HepG2 (cell line): ENCODE data around the gene SLC2A6. TPM values are rescaled to one million over a fixed set of nuclear protein-coding genes. Genes with fewer than 3 reads are reported as not detected.
A peak's percentile ranks its signal among the peaks of the same experiment; 100 is the strongest.

Experiments
- ATAC-seq: fragments of 200-7000 bp; cut with Tn5 transposase; 3 replicates; pipeline ENCODE4 v1.9.1; 2020; ENCODE audit warnings: mild to moderate bottlenecking, moderate library complexity
- BruUV-seq: library from RNA; stranded (reverse); fragments of 400-500 nt; replicated peaks from 2 replicates; lab custom pipeline; 2021; lab: Mats Ljungman, UMichigan
- CTCF ChIA-PET: fragments of 300-600 bp; formaldehyde crosslinking; extraction: SDS; loops from one replicate; lab custom pipeline; 2021; ENCODE audit warnings: low total read pairs, inconsistent platforms, low intra/inter-chr PET ratio; lab: Yijun Ruan, JAX
- POLR2A ChIA-PET: fragments of 350-600 bp; sonication (Branson Sonifier 250); formaldehyde crosslinking; loops from one replicate; lab custom pipeline; 2020; ENCODE audit warnings: antibody characterized with exemption, inconsistent platforms; lab: Yijun Ruan, JAX
- DNase-seq: peaks from one replicate; pipeline ENCODE4 v3.0.0-alpha.2; 2015; ENCODE audit warnings: low spot score
- FAIRE-seq: peaks from 3 replicates; lab custom pipeline; 2011; peaks lifted over from hg19 to GRCh38; lab: Jason Lieb, UNC
- H2AFZ ChIP-seq: one replicate; pipeline ENCODE4 v1.6.1; 2011; ENCODE audit warnings: low read length, inconsistent platforms
- H3K27ac ChIP-seq: fragments of 300-600 bp; 3 replicates; pipeline ENCODE4 v1.8.0; 2011; ENCODE audit warnings: mixed run types, mild to moderate bottlenecking, mixed read lengths, low read length, inconsistent platforms; ENCODE audit not compliant: insufficient read depth; ENCODE audit errors: extremely low read length
- H3K27me3 ChIP-seq, 2 experiments: fragments of 200-600 bp in 1 of 2; 2 replicates in 1 of 2; 3 replicates in 1 of 2; pipeline versions ENCODE4 v1.6.0 to v1.8.0; 2011; ENCODE audit warnings: low read length in 2 of 2, mild to moderate bottlenecking in 2 of 2, moderate library complexity in 2 of 2, inconsistent platforms in 1 of 2; ENCODE audit not compliant: insufficient read depth in 2 of 2, control insufficient read depth in 1 of 2
- H3K36me3 ChIP-seq, 2 experiments: fragments of 200-600 bp in 1 of 2; replicated peaks in 1 of 2; 2 replicates in 1 of 2; 3 replicates in 1 of 2; pipeline versions ENCODE4 v1.5.1 to v1.8.0; 2011; ENCODE audit warnings: low read length in 2 of 2, inconsistent platforms in 1 of 2; ENCODE audit not compliant: insufficient read depth in 2 of 2, control insufficient read depth in 1 of 2
- H3K4me1 ChIP-seq: 2 replicates; pipeline ENCODE4 v1.5.1; 2012; ENCODE audit warnings: low read length, inconsistent platforms; ENCODE audit not compliant: insufficient read depth
- H3K4me2 ChIP-seq: 2 replicates; pipeline ENCODE4 v1.6.0; 2011; ENCODE audit warnings: low read depth, low read length, inconsistent platforms
- H3K4me3 ChIP-seq, 3 experiments: fragments of 200-600 bp in 1 of 3; sonication (generic), shearing (Covaris generic) in 1 of 3; replicated peaks in 1 of 3; 2 replicates each; pipeline ENCODE4 v1.5.1; 2011 to 2016; ENCODE audit warnings: low read length in 3 of 3, inconsistent platforms in 2 of 3, low read depth in 2 of 3, mild to moderate bottlenecking in 2 of 3, control low read depth in 1 of 3, mixed read lengths in 1 of 3; ENCODE audit not compliant: insufficient read depth in 1 of 3
- H3K79me2 ChIP-seq: one replicate; pipeline ENCODE4 v1.6.1; 2011; ENCODE audit warnings: low read length, inconsistent platforms; ENCODE audit not compliant: insufficient read depth
- H3K9ac ChIP-seq: 2 replicates; pipeline ENCODE4 v1.6.0; 2011; ENCODE audit warnings: mild to moderate bottlenecking, low read depth, low read length, inconsistent platforms; ENCODE audit not compliant: insufficient read depth
- H3K9me3 ChIP-seq: 2 replicates; pipeline ENCODE4 v1.5.1; 2012; ENCODE audit warnings: mild to moderate bottlenecking, low read length
- H4K20me1 ChIP-seq: 2 replicates; pipeline ENCODE4 v1.6.0; 2011; ENCODE audit warnings: inconsistent platforms, mild to moderate bottlenecking, low read length, moderate library complexity; ENCODE audit not compliant: insufficient read depth
- ATRX ChIP-seq: sonication (generic); formaldehyde crosslinking; IDR thresholded peaks from 2 replicates; pipeline ENCODE4 v1.4.0; 2020; ENCODE audit warnings: missing genetic modification reagents, borderline replicate concordance
- DRAP1 ChIP-seq: IDR thresholded peaks from 2 replicates; pipeline ENCODE4 v1.6.1; 2016; ENCODE audit warnings: missing genetic modification reagents, missing compliant biosample characterization
- MIER2 ChIP-seq: IDR thresholded peaks from 2 replicates; pipeline ENCODE4 v1.6.1; 2016; ENCODE audit warnings: missing biosample characterization, missing genetic modification reagents
- MTA3 ChIP-seq: sonication (generic); formaldehyde crosslinking; IDR thresholded peaks from 2 replicates; pipeline ENCODE4 v1.4.0; 2020; ENCODE audit warnings: missing genetic modification reagents
- PCBP2 ChIP-seq: fragments of 200-400 bp; formaldehyde crosslinking; optimal IDR thresholded peaks from 2 replicates; pipeline ENCODE3; 2018; ENCODE audit warnings: low read length, low read depth; ENCODE audit not compliant: poor library complexity, severe bottlenecking
- SIX4 ChIP-seq: sonication (generic); formaldehyde crosslinking; IDR thresholded peaks from 2 replicates; pipeline ENCODE4 v1.4.0; 2020; ENCODE audit warnings: missing genetic modification reagents
- SP4 ChIP-seq: sonication (generic); formaldehyde crosslinking; IDR thresholded peaks from 2 replicates; pipeline ENCODE4 v1.8.1; 2023; ENCODE audit warnings: mild to moderate bottlenecking, missing genetic modification reagents
- STAT5B ChIP-seq: sonication (generic); formaldehyde crosslinking; IDR thresholded peaks from 2 replicates; pipeline ENCODE4 v1.4.0; 2020; ENCODE audit warnings: missing genetic modification reagents
- STAT6 ChIP-seq: sonication (generic); formaldehyde crosslinking; IDR thresholded peaks from 2 replicates; pipeline ENCODE4 v1.4.0; 2020; ENCODE audit warnings: missing genetic modification reagents, mild to moderate bottlenecking, borderline replicate concordance
- TGIF2 ChIP-seq: IDR thresholded peaks from 2 replicates; pipeline ENCODE4 v1.6.1; 2016; ENCODE audit warnings: control low read depth, missing compliant biosample characterization
- ZBTB1 ChIP-seq: sonication (generic); formaldehyde crosslinking; IDR thresholded peaks from 2 replicates; pipeline ENCODE4 v1.4.0; 2020; ENCODE audit warnings: missing genetic modification reagents, borderline replicate concordance
- ZIK1 ChIP-seq: sonication (generic); formaldehyde crosslinking; IDR thresholded peaks from 2 replicates; pipeline ENCODE4 v1.5.0; 2020; ENCODE audit warnings: mild to moderate bottlenecking, low read depth, missing genetic modification reagents, borderline replicate concordance
- ZMYM4 ChIP-seq: sonication (generic); formaldehyde crosslinking; IDR thresholded peaks from 2 replicates; pipeline ENCODE4 v1.8.1; 2023; ENCODE audit warnings: mild to moderate bottlenecking, missing genetic modification reagents
- ZNF33A ChIP-seq: sonication (generic); formaldehyde crosslinking; IDR thresholded peaks from 2 replicates; pipeline ENCODE4 v1.5.1; 2020; ENCODE audit warnings: missing genetic modification reagents, mild to moderate bottlenecking, moderate library complexity, borderline replicate concordance
- ZNF672 ChIP-seq: sonication (generic); formaldehyde crosslinking; IDR thresholded peaks from 2 replicates; pipeline ENCODE4 v1.8.1; 2022; ENCODE audit warnings: missing genetic modification reagents
- ZNF720 ChIP-seq: sonication (generic); formaldehyde crosslinking; IDR thresholded peaks from 2 replicates; pipeline ENCODE4 v1.4.0; 2020; ENCODE audit warnings: missing genetic modification reagents
- ZNF879 ChIP-seq: sonication (generic); formaldehyde crosslinking; IDR thresholded peaks from 2 replicates; pipeline ENCODE4 v1.8.1; 2023; ENCODE audit warnings: missing genetic modification reagents
- ZSCAN25 ChIP-seq: sonication (generic); formaldehyde crosslinking; IDR thresholded peaks from 2 replicates; pipeline ENCODE4 v1.8.0; 2022; ENCODE audit warnings: mild to moderate bottlenecking, missing genetic modification reagents
- WGBS: methylation state at CpG from one replicate; pipeline ENCODE4 v1.1.6; 2017; ENCODE audit warnings: low lambda C conversion rate; 5-methylcytosine and 5-hydroxymethylcytosine counted together
- in situ Hi-C: cut with HindIII; loops from 2 replicates; pipeline ENCODE4 v1.10.0; 2017; ENCODE audit warnings: low pct_unique_long_range_greater_than_20kb; ENCODE audit not compliant: extremely low pct_ligation_motif_present
- intact Hi-C: fragments of 100-400 bp; cut with micrococcal nuclease; formaldehyde crosslinking; loops from one replicate; pipeline ENCODE4 v1.10.0; 2022; ENCODE audit not compliant: unreplicated experiment
- polyA plus RNA-seq, 8 experiments: library from polyadenylated mRNA; depleted of rRNA in 3 of 8; stranded (reverse) in 7 of 8; unstranded in 1 of 8; fragments of >200 nt; fragmentation: Illumina TruSeq in 4 of 8; extraction: Trizol in 4 of 8; gene quantifications; 2 replicates each; pipeline versions ENCODE4 v1.2.1 to v1.2.3, GENCODE V29; 2011 to 2016; ENCODE audit warnings: low read depth in 4 of 8, missing spikeins in 1 of 8, mixed read lengths in 1 of 8; ENCODE audit not compliant: insufficient read depth in 1 of 8
- total RNA-seq, 5 experiments: library from RNA; depleted of rRNA; stranded (reverse); fragments of >200 nt; fragmentation: Illumina TruSeq; extraction: Trizol; gene quantifications; 2 replicates each; pipeline ENCODE4 v1.2.3, GENCODE V29; 2016; ENCODE audit warnings: low read depth in 1 of 5

Gene SLC2A6
- total and polyA plus RNA-seq, 2 of the 13 experiments (the other 11 are each of a cell fraction or from before 2014, with no cell fraction given): 4.1 to 15.0 TPM

- TF ChIP-seq DRAP1 (CRISPR knock-in tag) (no peak), STAT5B (CRISPR knock-in tag) (no peak)
These were observed 2.6 kb downstream of the SLC2A6 start (continued) for GRCh38 chr9:133476036-133476931.

- H3K36me3 ChIP-seq: 0 out of 5 replicates have a peak, but pooled peaks cover 0 to 3% of the 10 kb centered on the region in 2 experiments
- POLR2A ChIA-PET: no interaction called here
- H3K9me3 ChIP-seq: no peaks in the 10 kb centered on the region
- H3K79me2 ChIP-seq: no peaks in the 10 kb centered on the region
- H3K27ac ChIP-seq: no peak overlapping the region
- H3K27me3 ChIP-seq: peaks cover 0 to 10% of the 10 kb centered on the region in 2 experiments; a peak in 3 of 5 replicates
- 96% methylated on average over 22 of the region's 27 CpGs for WGBS
- H2AFZ ChIP-seq: no peak overlapping the region
- no peak for DNase-seq
- H3K4me3 ChIP-seq: no peak overlapping the region
- FAIRE-seq: no peak
- intact Hi-C loops: no loop called here
- CTCF ChIA-PET: no interaction called here
- H3K4me2 ChIP-seq: no peak overlapping the region
- no peak for TF ChIP-seq ZBTB1 (CRISPR knock-in tag)
- TF ChIP-seq ZMYM4 (CRISPR knock-in tag): no peak
- no peak for TF ChIP-seq ZSCAN25 (CRISPR knock-in tag)
- no peak for TF ChIP-seq SIX4 (CRISPR knock-in tag)
- no peak for TF ChIP-seq ZIK1 (CRISPR knock-in tag)
- TF ChIP-seq MTA3 (CRISPR knock-in tag): no peak
- TF ChIP-seq STAT6 (CRISPR knock-in tag): no peak
- no peak for TF ChIP-seq TGIF2 (CRISPR knock-in tag)
- no peak for TF ChIP-seq SP4 (CRISPR knock-in tag)
- TF ChIP-seq PCBP2: no peak
- TF ChIP-seq MIER2: no peak
- TF ChIP-seq ZNF879 (CRISPR knock-in tag): no peak
- no peak for TF ChIP-seq ZNF720 (CRISPR knock-in tag)
- no peak for TF ChIP-seq ZNF672
- TF ChIP-seq ZNF33A (CRISPR knock-in tag): no peak
- no peak for TF ChIP-seq ATRX (CRISPR knock-in tag)
- H4K20me1 ChIP-seq: 0 out of 2 replicates have a peak, but pooled peaks cover 2% of the 10 kb centered on the region
- H3K4me1 ChIP-seq: peaks cover 28% of the 10 kb centered on the region
- ATAC-seq: no peak
- BruUV-seq: TSS peak; percentile 24
- in situ Hi-C loops: no loop called here
- H3K9ac ChIP-seq: no peak overlapping the region
These were observed 3.4 kb downstream of the SLC2A6 start for GRCh38 chr9:133475292-133476012.
